ENCODE data around the gene PRAC2. TPM values are rescaled to one million over a fixed set of nuclear protein-coding genes. Genes with fewer than 3 reads are reported as not detected.

PRAC2 gene
- total and polyA plus RNA-seq, 2 of the 8 experiments (the other 6 are each of a cell fraction or from before 2014, with no cell fraction given): not detected

DNA sequence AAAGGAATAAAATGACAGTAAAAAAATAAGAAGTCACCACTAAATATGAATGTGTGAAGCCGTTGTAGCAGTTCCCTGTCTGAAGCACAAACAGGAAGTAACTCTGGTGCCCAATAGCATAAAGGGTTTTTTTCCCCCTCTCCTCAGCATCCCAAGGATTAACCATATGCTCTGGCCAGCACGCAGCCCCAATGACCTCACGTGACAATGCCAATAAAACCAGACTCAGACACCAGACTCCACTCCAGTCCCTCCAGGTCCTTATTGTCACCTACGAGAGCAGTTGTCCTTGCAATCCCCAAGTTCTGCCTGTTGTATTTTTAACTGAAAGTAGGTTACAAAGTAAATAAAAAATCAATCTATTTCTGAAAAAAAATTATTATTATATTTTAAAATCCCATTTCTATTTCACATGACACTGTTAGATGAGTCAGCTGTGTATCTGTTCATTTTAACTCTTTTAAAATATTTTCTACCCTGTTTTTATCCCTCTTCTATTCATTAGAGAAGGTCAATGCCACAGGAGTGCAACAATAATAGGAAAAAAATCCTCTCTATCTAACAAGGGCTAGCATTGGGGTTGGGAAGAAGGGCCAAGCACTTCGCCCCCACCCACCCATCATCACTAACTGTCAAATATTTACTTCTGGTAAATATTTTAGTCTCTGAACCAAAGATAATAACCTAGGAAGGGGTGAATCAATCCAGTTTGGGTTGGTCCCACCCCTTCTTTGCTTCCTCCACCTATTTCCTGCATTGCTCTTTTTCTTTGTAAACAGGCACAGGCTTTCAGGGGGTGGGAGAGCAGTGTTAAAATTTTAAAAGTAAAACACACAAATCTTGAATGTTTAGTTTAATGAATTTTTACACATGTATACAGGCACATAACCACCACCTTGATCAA is 7.2 kb upstream of the PRAC2 start:
- Histone ChIP-seq H3K23ac (ENCODE audit: insufficient read length) (no peak overlapping the region), H3K56ac (replicated peaks; ENCODE audit: insufficient read length, low read depth, low read length) (no peak overlapping the region), H4K20me1 (replicated peaks in 1 of 2; ENCODE audit: control insufficient read depth in 1 of 2, insufficient read depth in 2 of 2, low read length in 2 of 2) (peaks cover 12% of the 10 kb centered on the region in 2 experiments), H3K23me2 (ENCODE audit: low read depth, low read length) (peaks cover 7% of the 10 kb centered on the region; the same call in 1 of the 2 replicates), H2BK15ac (ENCODE audit: low read length) (no peak overlapping the region), H3K4ac (replicated peaks; ENCODE audit: insufficient read length, low read depth, low read length) (no peak overlapping the region), H3K79me1 (ENCODE audit: low read depth, low read length) (no peaks in the 10 kb centered on the region; the same call in 1 of the 2 replicates), H3K4me1 (replicated peaks in 1 of 4; ENCODE audit: control insufficient read depth in 3 of 4, insufficient read depth in 4 of 4, low read length in 3 of 4) (peaks cover 5 to 27% (median 17%) of the 10 kb centered on the region in 4 experiments; a peak in 6 of 7 replicates), H2AK5ac (ENCODE audit: low read depth, low read length) (no peak overlapping the region), H3K9ac (replicated peaks in 1 of 4; ENCODE audit: extremely low read depth in 1 of 4, low read depth in 3 of 4, low read length in 3 of 4) (no peak overlapping the region), H2BK20ac (ENCODE audit: low read length) (no peak overlapping the region), H2AFZ (ENCODE audit: low read length) (no peak overlapping the region), H2BK120ac (replicated peaks; ENCODE audit: low read depth, low read length) (no peak overlapping the region), H4K91ac (replicated peaks; ENCODE audit: insufficient read length, low read length) (no peak overlapping the region), H3K14ac (ENCODE audit: insufficient read length) (no peak overlapping the region), H4K5ac (ENCODE audit: insufficient read length, low read depth, low read length) (no peak overlapping the region), H3K9me3 (ENCODE audit: insufficient read depth in 2 of 2, low read depth in 1 of 2, low read length in 1 of 2) (no peaks in the 10 kb centered on the region), H3K18ac (ENCODE audit: extremely low read depth, low read length) (no peak overlapping the region), H3K79me2 (ENCODE audit: control insufficient read depth in 1 of 2, insufficient read depth in 2 of 2, low read length in 2 of 2) (no peaks in the 10 kb centered on the region), H4K8ac (ENCODE audit: extremely low read depth, insufficient read depth, low read length) (no peak overlapping the region), H3K27me3 (replicated peaks in 1 of 4; ENCODE audit: control insufficient read depth in 3 of 4, extremely low read depth in 1 of 4, insufficient read depth in 3 of 4, low read length in 3 of 4) (peaks cover 34 to 77% (median 59%) of the 10 kb centered on the region in 4 experiments), H3K4me2 (ENCODE audit: insufficient read depth in 1 of 2, low read depth in 2 of 2, low read length in 2 of 2) (no peak overlapping the region), H3K4me3 (ENCODE audit: extremely low read depth in 1 of 4, insufficient read depth in 2 of 4, low read depth in 3 of 4, low read length in 4 of 4) (no peak overlapping the region), H3K36me3 (ENCODE audit: control insufficient read depth in 2 of 4, insufficient read depth in 4 of 4, low read length in 3 of 4) (no peaks in the 10 kb centered on the region; a peak in 1 of 8 replicates), H2BK12ac (ENCODE audit: low read depth, low read length) (no peak overlapping the region), H3K27ac (ENCODE audit: low read depth, low read length) (no peak overlapping the region), H2BK5ac (ENCODE audit: low read depth, low read length) (no peak overlapping the region)
- FAIRE-seq (no peak), DNase-seq (ENCODE audit: low read depth in 1 of 2, low spot score in 2 of 2) (no peak)
- ChIA-PET CTCF (ENCODE audit: partially characterized antibody) (interaction anchor here (0.6 to 12.2 kb wide), 7 partner anchors 8 to 557 kb away, joined by 5 to 145 read pairs (median 5); no protein-coding TSS in a partner anchor), POLR2A (ENCODE audit: partially characterized antibody) (interaction anchor here (0.6 kb wide), 1 partner anchor 722 kb away, joined by 3 read pairs; no protein-coding TSS in a partner anchor)
- 61% methylated on average over 5 of the region's 5 CpGs; no CpG with 5 or more reads in 1 of the 2 experiments for WGBS, 2 experiments (ENCODE audit: extremely low coverage in 1 of 2, insufficient coverage in 1 of 2, insufficient read length in 1 of 2, insufficient replicate concordance in 2 of 2, low coverage in 1 of 2, low lambda C conversion rate in 2 of 2, missing lambda C conversion rate in 1 of 2)
- TF ChIP-seq RBBP5 (IDR thresholded peaks at IDR 0.05; ENCODE audit: borderline replicate concordance, low read depth, low read length) (no peak), MAFK (IDR thresholded peaks at IDR 0.05; ENCODE audit: low read depth, low read length) (no peak), FOSL1 (IDR thresholded peaks at IDR 0.05; ENCODE audit: insufficient read depth, low read depth, low read length) (no peak), HDAC6 (IDR thresholded peaks at IDR 0.05; ENCODE audit: low read depth, low read length) (no peak), SIX5 (IDR thresholded peaks at IDR 0.05; ENCODE audit: low read depth, low read length) (no peak), CREB1 (IDR thresholded peaks at IDR 0.05) (no peak), RAD21 (IDR thresholded peaks at IDR 0.05 in 1 of 2, conservative IDR thresholded peaks at IDR 0.05 in 1 of 2; ENCODE audit: low read depth in 2 of 2, low read length in 2 of 2) (no peak), EZH2 (IDR thresholded peaks at IDR 0.05; ENCODE audit: low read depth, low read length, severe bottlenecking) (no peak), SAP30 (IDR thresholded peaks at IDR 0.05; ENCODE audit: insufficient read depth, insufficient replicate concordance, low read length) (no peak), ASH2L (IDR thresholded peaks at IDR 0.05; ENCODE audit: low read length) (no peak), HDAC2 (IDR thresholded peaks at IDR 0.05; ENCODE audit: borderline replicate concordance in 1 of 2, low read depth in 2 of 2, low read length in 2 of 2) (no peak)

Data from H1 (cell line).